GM04504 (cell line): ENCODE data around the gene LIPK.
"Not testable (repeated sequence)": the region's sequence is repeated elsewhere in the genome, so short reads cannot be mapped to it uniquely, and the experiment has no call there.

Experiments used
- DNase-seq: peaks from one replicate; pipeline ENCODE4 v3.0.0-alpha.2; 2012; ENCODE audit warnings: low read depth

Gene LIPK, protein sequence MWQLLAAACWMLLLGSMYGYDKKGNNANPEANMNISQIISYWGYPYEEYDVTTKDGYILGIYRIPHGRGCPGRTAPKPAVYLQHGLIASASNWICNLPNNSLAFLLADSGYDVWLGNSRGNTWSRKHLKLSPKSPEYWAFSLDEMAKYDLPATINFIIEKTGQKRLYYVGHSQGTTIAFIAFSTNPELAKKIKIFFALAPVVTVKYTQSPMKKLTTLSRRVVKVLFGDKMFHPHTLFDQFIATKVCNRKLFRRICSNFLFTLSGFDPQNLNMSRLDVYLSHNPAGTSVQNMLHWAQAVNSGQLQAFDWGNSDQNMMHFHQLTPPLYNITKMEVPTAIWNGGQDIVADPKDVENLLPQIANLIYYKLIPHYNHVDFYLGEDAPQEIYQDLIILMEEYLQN

GRCh38 chr10:88705958-88706357, at the start of gene LIPK:
LIPK (plus strand) TSS chr10:88706249; CDS start chr10:88724544, 18,295 bp downstream.
- no peak for DNase-seq

GRCh38 chr10:88657901-88658300, 48.1 kb upstream of the LIPK start:
- no peak for DNase-seq

GRCh38 chr10:88659725-88660597, 46.1 kb upstream of the LIPK start:
- DNase-seq: no peak

DNA sequence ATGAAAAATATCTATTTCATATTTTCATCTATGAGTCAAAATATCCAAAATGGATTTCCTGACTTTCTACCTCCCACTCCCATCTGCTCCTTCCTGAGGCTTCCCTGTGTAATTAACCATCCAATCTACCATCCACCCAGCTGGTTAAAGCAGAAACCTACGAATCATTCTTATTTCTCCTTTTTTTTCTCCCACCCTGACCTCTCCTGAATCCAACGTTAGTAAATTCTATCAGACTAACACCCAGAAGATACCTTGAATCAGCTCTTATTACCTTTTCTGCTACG, 45.5 kb upstream of the LIPK start:
- no peak for DNase-seq

DNA sequence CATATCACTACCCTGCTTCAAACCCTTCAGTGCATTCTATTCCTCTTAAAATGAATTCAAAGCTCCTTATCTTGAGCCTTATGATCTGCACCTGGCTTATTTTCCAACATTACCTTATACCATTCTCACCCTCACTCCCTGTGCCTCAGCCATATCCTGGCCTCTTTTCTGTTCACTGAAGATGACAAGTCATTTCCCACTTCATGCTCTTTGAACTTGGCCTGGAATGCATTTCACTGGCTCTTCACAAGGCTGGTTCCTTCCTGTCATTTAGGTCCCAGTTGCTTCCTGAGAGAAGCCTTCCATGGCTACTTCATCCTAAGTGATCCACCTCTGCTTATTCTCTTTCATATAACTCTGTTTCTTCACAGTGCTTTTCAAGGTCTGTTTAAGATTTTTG, 45.0 kb upstream of the LIPK start:
- DNase-seq: no peak

DNA sequence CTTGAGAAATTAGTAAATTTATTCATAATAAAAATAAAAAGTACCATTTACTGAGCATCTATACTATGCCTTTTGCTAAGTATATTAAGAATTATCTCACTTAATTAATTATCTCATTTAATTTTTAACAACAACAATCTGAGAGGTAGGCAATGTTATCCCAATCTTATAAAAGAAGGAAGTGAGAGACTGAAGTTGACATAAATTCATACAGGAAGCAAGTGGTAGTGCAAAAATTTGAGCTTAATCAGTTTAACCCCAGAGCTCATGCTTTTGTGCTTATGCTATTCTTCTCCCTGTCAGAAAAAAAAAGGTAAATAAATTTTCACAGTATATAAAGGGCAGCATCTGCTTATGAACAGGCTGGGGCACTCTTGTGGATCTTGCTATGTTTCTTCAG, 44.5 kb upstream of the LIPK start:
- DNase-seq: no peak

- DNase-seq: not testable (repeated sequence)
Measured at GRCh38 chr10:88663153-88663552, 42.9 kb upstream of the LIPK start.

DNA sequence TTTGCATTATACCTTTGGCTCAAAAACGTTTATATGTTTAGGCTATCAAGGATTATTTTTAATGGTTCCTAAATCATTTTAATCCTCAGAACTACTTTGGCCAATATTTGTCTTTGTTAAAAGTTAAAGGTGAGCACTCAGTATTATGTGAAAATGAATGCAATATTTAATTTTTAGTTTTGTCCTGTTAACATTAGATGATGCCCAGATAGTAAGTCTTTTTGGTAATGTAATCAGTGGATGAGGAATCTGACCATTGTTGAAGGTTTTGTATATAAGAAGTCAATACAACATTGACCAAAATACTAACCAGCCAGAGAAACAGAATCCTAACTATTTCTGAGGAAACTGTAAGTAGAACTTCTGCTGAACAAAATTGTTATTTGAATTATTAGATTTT, 41.9 kb upstream of the LIPK start, which contains the start of gene LIPF:
TSS of gene LIPF (plus strand) at position 301 of the 400 bp plus-strand sequence. CDS start 2,856 bp downstream, outside the sequence.
- no peak for DNase-seq

- DNase-seq: no peak
Measured at GRCh38 chr10:88668465-88668864, 37.6 kb upstream of the LIPK start.

DNA sequence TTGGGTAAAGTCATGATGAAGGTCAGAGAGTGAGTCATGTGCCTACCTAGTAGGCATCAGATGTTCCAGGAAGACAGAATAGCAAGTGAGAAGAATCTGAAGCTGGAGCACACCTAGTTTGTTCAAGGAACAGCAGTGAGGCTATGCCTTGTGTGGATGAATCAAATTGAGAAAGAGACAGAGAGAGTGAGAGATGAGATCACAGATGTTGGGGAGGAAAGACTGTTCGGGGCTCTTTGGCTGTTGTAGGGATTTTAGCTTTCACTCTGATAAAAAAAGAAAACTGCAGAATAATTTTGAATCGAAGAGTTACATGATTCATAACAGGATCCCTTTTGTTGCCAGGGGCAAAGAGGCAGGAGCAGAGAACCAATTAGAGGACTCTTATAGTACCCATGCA, 35.6 kb upstream of the LIPK start:
- DNase-seq: no peak

DNA sequence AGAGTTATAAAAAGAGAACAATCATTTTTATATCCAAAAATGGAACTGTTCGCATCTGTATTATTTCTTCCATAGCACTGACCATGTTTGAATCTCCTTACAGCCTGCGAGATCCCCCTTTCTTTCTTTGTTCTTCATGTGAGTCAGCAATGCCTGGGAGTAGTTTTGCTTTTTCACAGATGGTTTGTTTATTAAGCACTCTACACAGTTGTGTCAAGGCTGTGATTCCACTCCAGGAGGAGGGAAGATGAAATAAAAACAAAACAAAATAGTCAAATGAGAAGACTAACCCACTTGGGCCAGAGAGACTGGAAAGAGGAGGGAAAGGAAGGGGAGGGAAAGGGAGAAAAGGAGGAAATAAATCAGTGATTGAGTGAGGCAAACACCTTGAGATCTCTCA, 34.0 kb upstream of the LIPK start:
- DNase-seq: no peak

DNA sequence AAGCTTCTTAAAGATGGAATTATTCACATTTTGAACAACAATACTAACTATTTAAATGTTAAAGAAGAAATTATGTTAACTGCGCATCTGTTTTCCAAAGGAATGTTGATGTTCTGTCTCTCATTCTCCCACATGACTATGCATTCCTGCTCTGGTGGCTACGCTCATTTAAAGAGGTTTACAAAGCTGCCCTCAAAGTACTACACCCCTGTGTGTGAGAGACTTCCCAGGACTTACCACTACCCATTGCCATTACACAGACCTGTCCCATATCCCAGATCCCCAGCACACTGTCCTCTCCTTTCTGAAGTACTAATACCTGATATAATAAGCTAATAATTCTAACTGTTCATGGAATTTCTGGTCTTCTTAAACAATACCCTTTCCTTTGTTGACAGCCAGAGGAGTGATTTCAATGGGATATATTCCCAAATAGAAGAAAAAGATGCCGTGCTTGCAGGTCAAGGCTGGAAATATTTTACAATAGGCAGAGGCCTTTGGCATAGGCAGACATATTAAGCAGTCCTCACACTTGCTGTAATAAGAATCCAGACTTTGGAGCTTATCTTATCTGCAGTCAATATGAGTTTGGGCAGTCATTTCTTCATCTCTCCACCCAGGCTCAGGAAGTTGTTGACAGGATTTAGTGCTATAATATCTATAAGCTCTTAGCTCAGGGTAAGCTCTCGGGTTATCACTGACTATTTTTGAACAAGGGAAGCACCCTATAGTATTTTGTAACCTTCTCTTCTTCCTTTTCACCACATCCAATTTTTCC, 29.6 kb upstream of the LIPK start:
- no peak for DNase-seq

- DNase-seq: no peak
Measured at GRCh38 chr10:88680958-88681357, 25.1 kb upstream of the LIPK start.

- no peak for DNase-seq
Measured at GRCh38 chr10:88682491-88682890, 23.6 kb upstream of the LIPK start.

DNA sequence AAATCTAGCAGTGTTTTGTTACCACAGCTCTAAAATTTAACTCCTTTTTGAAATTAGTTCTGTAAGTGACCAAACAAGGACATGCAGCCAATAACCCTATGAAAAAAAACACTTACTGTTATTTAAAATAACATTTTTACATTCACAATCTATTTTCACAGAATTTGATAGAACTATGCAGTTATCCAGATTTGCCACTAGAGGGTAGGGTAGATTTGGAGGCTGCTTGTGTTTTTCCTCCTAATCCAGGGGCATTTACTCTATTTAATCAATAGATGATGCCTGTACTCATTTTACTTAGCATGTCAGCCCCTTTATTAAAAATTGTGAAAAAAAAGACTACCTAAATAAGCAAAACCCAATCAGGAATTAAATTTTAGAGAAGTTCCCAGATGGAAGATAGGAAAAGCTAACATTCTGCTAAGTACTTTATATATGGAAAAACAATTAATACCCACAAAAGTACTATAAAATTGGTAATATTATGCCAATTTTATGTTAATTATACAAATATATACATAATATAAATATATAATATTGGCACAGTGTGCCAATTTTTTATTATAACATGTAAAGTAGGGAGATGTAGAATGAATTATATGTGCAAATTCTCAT, 18.1 kb upstream of the LIPK start:
- peak; percentile 8 for DNase-seq

DNA sequence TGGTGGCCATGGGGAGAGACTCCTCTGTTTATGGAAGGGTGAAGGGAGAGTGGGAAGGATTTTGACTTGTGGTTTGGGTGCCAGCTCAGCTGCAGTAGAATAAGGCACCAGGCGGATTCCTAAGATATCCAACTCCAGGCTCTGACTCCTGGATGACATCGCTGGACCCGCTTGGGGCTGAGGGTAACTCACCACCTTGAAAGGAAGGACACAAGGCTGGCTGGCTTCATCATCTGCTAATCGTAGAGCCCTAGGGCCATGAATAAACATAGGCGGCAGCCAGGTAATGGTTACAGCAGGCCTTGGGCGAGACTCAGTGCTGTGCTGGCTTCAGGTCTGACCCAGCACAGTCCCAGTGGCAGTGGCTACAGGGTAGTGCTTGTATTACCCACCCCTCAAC, 16.7 kb upstream of the LIPK start:
- DNase-seq: no peak

GRCh38 chr10:88693392-88694020, 12.5 kb upstream of the LIPK start:
- DNase-seq: no peak

GRCh38 chr10:88702848-88703597, 3.0 kb upstream of the LIPK start:
- no peak for DNase-seq

DNA sequence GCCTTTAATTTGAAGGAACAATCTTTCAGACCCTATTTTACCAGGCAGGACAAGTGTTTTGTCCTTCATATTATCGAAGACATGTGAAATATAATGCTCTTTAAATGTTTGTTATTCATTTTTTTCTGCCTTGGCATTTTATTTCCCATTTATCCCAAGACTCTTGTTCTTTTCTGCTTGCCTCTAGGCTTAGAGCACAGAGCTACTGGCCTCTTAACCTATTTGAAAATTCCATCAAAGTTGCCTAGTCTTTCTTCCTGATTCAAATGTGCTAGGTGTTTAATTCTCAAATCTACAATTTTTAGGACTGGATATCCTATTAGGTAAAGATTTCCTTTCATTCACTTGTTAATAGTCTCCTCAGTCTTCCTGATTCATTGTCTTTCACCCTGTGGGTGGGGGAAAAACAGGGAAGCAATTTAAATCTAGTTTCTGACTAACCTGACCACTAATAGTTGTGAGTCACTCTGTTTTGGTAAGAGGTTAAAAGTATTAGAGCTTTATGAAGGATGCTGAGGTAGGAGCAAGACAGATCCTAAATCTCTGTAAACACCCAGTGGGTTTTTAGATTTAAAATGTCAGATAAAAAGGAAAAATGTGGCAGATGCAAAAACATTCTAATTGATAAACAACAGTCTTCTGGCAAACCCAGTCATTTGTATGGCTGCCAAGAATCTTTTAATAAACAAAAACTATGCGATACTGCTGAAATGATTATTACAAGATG, 1.5 kb downstream of the LIPK start:
- DNase-seq: peak; percentile 44

DNA sequence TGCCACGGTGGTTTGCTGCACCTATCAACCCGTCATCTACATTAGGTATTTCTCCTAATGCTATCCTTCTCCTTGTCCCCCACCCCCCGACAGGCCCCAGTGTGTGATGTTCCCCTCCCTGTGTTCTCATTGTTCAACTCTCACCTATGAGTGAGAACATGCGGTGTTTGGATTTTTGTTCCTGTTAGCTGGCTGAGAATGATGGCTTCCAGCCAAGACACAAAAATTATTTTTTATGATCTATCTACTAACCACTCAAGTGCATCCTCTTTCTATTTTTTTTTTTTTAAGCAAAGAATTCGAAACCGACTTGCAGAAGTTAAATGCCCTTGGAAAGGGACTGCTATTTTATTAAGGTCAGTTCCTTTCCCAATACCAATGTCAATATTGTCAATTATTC, 3.3 kb downstream of the LIPK start:
- DNase-seq: not testable (repeated sequence)
